K562 (cell line): ENCODE data around the gene RNF213. TPM values are rescaled to one million over a fixed set of nuclear protein-coding genes. Genes with fewer than 3 reads are reported as not detected.

ENCODE experiments used
- ATAC-seq: fragments of 200-7000 bp; cut with Tn5 transposase; 3 replicates; pipeline ENCODE4 v1.9.1; 2020; ENCODE audit warnings: moderate library complexity
- BruUV-seq: library from RNA; stranded (reverse); fragments of 400-500 nt; replicated peaks from 2 replicates; lab custom pipeline; 2021; lab: Mats Ljungman, UMichigan
- CTCF ChIA-PET: fragments of 300-600 bp; formaldehyde crosslinking; extraction: SDS; loops from one replicate; lab custom pipeline; 2021; ENCODE audit warnings: low intra/inter-chr PET ratio; lab: Yijun Ruan, JAX
- POLR2A ChIA-PET: fragments of 300-600, 350-650 bp; sonication (Branson Sonifier 250); formaldehyde crosslinking; extraction: SDS; loops from one replicate; lab custom pipeline; 2021; ENCODE audit warnings: antibody characterized with exemption, inconsistent platforms; lab: Yijun Ruan, JAX
- DNase-seq, 4 experiments: peaks; one replicate each; pipeline versions ENCODE4 v3.0.0 to v3.0.0-alpha.2; 2011 to 2018; ENCODE audit warnings: low spot score in 3 of 4, mixed read lengths in 3 of 4; ENCODE audit errors: extremely low read depth in 1 of 4
- FAIRE-seq: peaks from 2 replicates; lab custom pipeline; 2011; peaks lifted over from hg19 to GRCh38; lab: Jason Lieb, UNC
- H2AFZ ChIP-seq: 2 replicates; pipeline ENCODE4 v1.6.0; 2011; ENCODE audit warnings: low read depth, low read length, control low read depth, inconsistent platforms
- H3K27ac ChIP-seq: fragments of 200-600 bp; 3 replicates; pipeline ENCODE4 v1.8.0; 2011; ENCODE audit warnings: low read depth, mild to moderate bottlenecking, control low read depth, inconsistent platforms, low read length, moderate library complexity, mixed read lengths; ENCODE audit errors: extremely low read depth
- H3K27me3 ChIP-seq, 2 experiments: fragments of 300-600 bp in 1 of 2; 2 replicates in 1 of 2; 3 replicates in 1 of 2; pipeline versions ENCODE4 v1.6.0 to v1.8.0; 2011; ENCODE audit warnings: inconsistent platforms in 2 of 2, low read length in 2 of 2, mild to moderate bottlenecking in 1 of 2, mixed read lengths in 1 of 2, moderate library complexity in 1 of 2; ENCODE audit not compliant: control insufficient read depth in 2 of 2, insufficient read depth in 2 of 2
- H3K36me3 ChIP-seq: fragments of 300-600 bp; 3 replicates; pipeline ENCODE4 v1.8.0; 2011; ENCODE audit warnings: mild to moderate bottlenecking, low read length, inconsistent platforms; ENCODE audit not compliant: control insufficient read depth, insufficient read depth
- H3K4me1 ChIP-seq, 2 experiments: fragments of 200-600 bp in 1 of 2; replicated peaks in 1 of 2; 2 replicates in 1 of 2; 3 replicates in 1 of 2; pipeline versions ENCODE4 v1.5.1 to v1.8.0; 2011; ENCODE audit warnings: inconsistent platforms in 2 of 2, low read length in 2 of 2, mild to moderate bottlenecking in 1 of 2, mixed read lengths in 1 of 2, moderate library complexity in 1 of 2; ENCODE audit not compliant: control insufficient read depth in 2 of 2, insufficient read depth in 2 of 2
- H3K4me2 ChIP-seq: 2 replicates; pipeline ENCODE4 v1.6.1; 2011; ENCODE audit warnings: low read length, control low read depth, inconsistent platforms, mixed read lengths; ENCODE audit not compliant: insufficient read depth
- H3K4me3 ChIP-seq: fragments of 200-600 bp; sonication (generic), shearing (Covaris generic); 2 replicates; pipeline ENCODE4 v1.5.1; 2016; ENCODE audit warnings: control low read depth, inconsistent platforms
- H3K79me2 ChIP-seq: fragments of 200-600 bp; 3 replicates; pipeline ENCODE4 v1.8.0; 2011; ENCODE audit warnings: low read length, inconsistent platforms; ENCODE audit not compliant: control insufficient read depth, insufficient read depth
- H3K9ac ChIP-seq, 2 experiments: 2 replicates each; pipeline versions ENCODE4 v1.6.0 to v1.6.1; 2011; ENCODE audit warnings: low read depth in 2 of 2, low read length in 2 of 2, control low read depth in 1 of 2, inconsistent platforms in 1 of 2, mild to moderate bottlenecking in 1 of 2, mixed read lengths in 1 of 2; ENCODE audit not compliant: insufficient read depth in 1 of 2
- H3K9me1 ChIP-seq: one replicate; pipeline ENCODE4 v1.6.0; 2011; ENCODE audit warnings: inconsistent platforms, mild to moderate bottlenecking, low read length, moderate library complexity; ENCODE audit not compliant: control insufficient read depth, insufficient read depth
- H3K9me3 ChIP-seq: replicated peaks from 2 replicates; pipeline ENCODE4 v1.5.1; 2011; ENCODE audit warnings: low read depth, low read length, inconsistent platforms; ENCODE audit not compliant: control insufficient read depth, insufficient read depth
- H4K20me1 ChIP-seq: replicated peaks from 2 replicates; pipeline ENCODE4 v1.6.1; 2011; ENCODE audit warnings: low read length, inconsistent platforms, mixed read lengths; ENCODE audit not compliant: control insufficient read depth, insufficient read depth
- CBX2 ChIP-seq: fragments of 200-600 bp; sonication (generic); IDR thresholded peaks from one replicate; pipeline ENCODE4 v1.6.1; 2012; ENCODE audit warnings: mild to moderate bottlenecking, low read length, inconsistent platforms; ENCODE audit not compliant: insufficient read depth, poor library complexity, severe bottlenecking
- CHD2 ChIP-seq: IDR thresholded peaks from 2 replicates; pipeline ENCODE4 v1.6.1; 2011; ENCODE audit warnings: low read depth, low read length
- FOSL1 ChIP-seq: fragments of 200-800 bp; sonication (Bioruptor generic); conservative IDR thresholded peaks from 2 replicates; pipeline ENCODE4 v1.6.1; 2016; ENCODE audit warnings: missing genetic modification characterization, missing compliant biosample characterization
- GABPA ChIP-seq: fragments of 200-800 bp; sonication (Bioruptor generic); conservative IDR thresholded peaks from 2 replicates; pipeline ENCODE4 v1.6.1; 2016; ENCODE audit warnings: low read depth, missing genetic modification characterization, missing compliant biosample characterization
- HLTF ChIP-seq: fragments of 450-650 bp; IDR thresholded peaks from 2 replicates; pipeline ENCODE4 v1.6.1; 2016
- KDM1A ChIP-seq, 2 experiments: fragments of 450-650 bp; IDR thresholded peaks; 2 replicates each; pipeline ENCODE4 v1.6.1; 2016; ENCODE audit warnings: mild to moderate bottlenecking in 2 of 2
- NCOA6 ChIP-seq: fragments of 450-650 bp; IDR thresholded peaks from 2 replicates; pipeline ENCODE4 v1.6.1; 2017; ENCODE audit warnings: mild to moderate bottlenecking
- NELFE ChIP-seq: IDR thresholded peaks from 2 replicates; pipeline ENCODE4 v1.6.1; 2011; ENCODE audit warnings: mild to moderate bottlenecking; ENCODE audit not compliant: insufficient read depth, insufficient read length
- NRF1 ChIP-seq, 2 experiments: fragments of 450-650 bp; IDR thresholded peaks in 1 of 2; conservative IDR thresholded peaks in 1 of 2; 2 replicates each; pipeline ENCODE4 v1.6.1; 2014; ENCODE audit warnings: mild to moderate bottlenecking in 2 of 2
- NUFIP1 ChIP-seq: fragments of 450-650 bp; IDR thresholded peaks from 2 replicates; pipeline ENCODE4 v1.6.1; 2018; ENCODE audit not compliant: partially characterized antibody
- PTTG1 ChIP-seq: fragments of 450-650 bp; IDR thresholded peaks from 2 replicates; pipeline ENCODE4 v1.6.1; 2016; ENCODE audit warnings: low read depth, mild to moderate bottlenecking, missing genetic modification characterization, missing compliant biosample characterization
- SAFB ChIP-seq: fragments of 200-400 bp; formaldehyde crosslinking; IDR thresholded peaks from 2 replicates; pipeline ENCODE4 v1.6.1; 2017; ENCODE audit warnings: low read depth, low read length, borderline replicate concordance
- ZNF143 ChIP-seq: sonication (generic); formaldehyde crosslinking; IDR thresholded peaks from 2 replicates; pipeline ENCODE4 v1.9.0; 2022; ENCODE audit warnings: mild to moderate bottlenecking, missing genetic modification reagents
- ZNF717 ChIP-seq: fragments of 250-450 bp; sonication (Bioruptor Pico); IDR thresholded peaks from 2 replicates; pipeline ENCODE4 v1.5.0; 2021
- WGBS: fragments of 100-300 bp; shearing (Covaris generic); methylation state at CpG from one replicate; pipeline ENCODE4 v1.1.6; 2016; ENCODE audit warnings: low coverage, mixed read lengths; ENCODE audit not compliant: insufficient coverage; ENCODE audit errors: missing lambda C conversion rate; 5-methylcytosine and 5-hydroxymethylcytosine counted together
- in situ Hi-C: fragments of 300-500 bp; cut with MboI; formaldehyde crosslinking; loops from 4 replicates; pipeline ENCODE4 v1.15.0; 2018; ENCODE audit warnings: inconsistent platforms, mixed read lengths
- intact Hi-C: fragments of 100-400 bp; cut with micrococcal nuclease; formaldehyde crosslinking; loops from 2 replicates; pipeline ENCODE4 v1.14.2; 2022
- polyA plus RNA-seq, 8 experiments: library from polyadenylated mRNA; depleted of rRNA in 4 of 8; stranded (reverse) in 5 of 8; unstranded in 3 of 8; fragments of >200 nt; fragmentation: Nextera tagmentation in 2 of 8; fragmentation: Illumina TruSeq in 1 of 8; extraction: Ambion mirVana in 2 of 8; extraction: Trizol in 1 of 8; gene quantifications; 2 replicates each; pipeline versions ENCODE4 v1.2.1 to v1.2.3, GENCODE V29; 2011 to 2014; ENCODE audit warnings: inconsistent platforms in 1 of 8, missing spikeins in 1 of 8
- total RNA-seq, 7 experiments: library from RNA; depleted of rRNA in 6 of 7; stranded (reverse); fragments of >200 nt in 6 of 7; fragmentation: Illumina TruSeq in 2 of 7; extraction: Trizol in 2 of 7; gene quantifications; 2 replicates each; pipeline versions ENCODE4 v1.2.1 to v1.2.3, GENCODE V29; 2011 to 2021; ENCODE audit warnings: low replicate concordance in 1 of 7
- TF ChIP-seq, protein P1 (sequence below), 2 experiments: fragments of 250-450 bp in 1 of 2; fragments of 450-650 bp in 1 of 2; sonication (Bioruptor Pico) in 1 of 2; IDR thresholded peaks; 2 replicates each; pipeline versions ENCODE4 v1.6.1 to v1.8.0; 2016 to 2021; ENCODE audit warnings: mild to moderate bottlenecking in 2 of 2, moderate library complexity in 2 of 2, missing compliant biosample characterization in 1 of 2, missing genetic modification characterization in 1 of 2
- TF ChIP-seq, protein P2 (sequence below): fragments of 250-450 bp; sonication (Bioruptor Pico); IDR thresholded peaks from 2 replicates; pipeline ENCODE4 v1.8.0; 2021; ENCODE audit warnings: mild to moderate bottlenecking, moderate library complexity
- TF ChIP-seq, protein P3 (sequence below): fragments of 450-650 bp; IDR thresholded peaks from 2 replicates; pipeline ENCODE4 v1.7.1; 2018; ENCODE audit warnings: mild to moderate bottlenecking, low read depth; ENCODE audit not compliant: partially characterized antibody

Gene RNF213
- total and polyA plus RNA-seq, 9 of the 15 experiments (the other 6 are each of a cell fraction or from before 2014, with no cell fraction given): 5.3 to 33.6 (median 17.9) TPM

GRCh38 chr17:80397686-80398085 is 137.0 kb downstream of the RNF213 start:
- ChIA-PET CTCF (no interaction called here), POLR2A (no interaction called here)
- no peak overlapping the region for H3K4me3 ChIP-seq
- H3K9ac ChIP-seq: no peak overlapping the region
- H3K79me2 ChIP-seq: no peaks in the 10 kb centered on the region
- FAIRE-seq: no peak
- peaks cover 19 to 40% of the 10 kb centered on the region in 2 experiments; a peak in 4 of 5 replicates for H3K27me3 ChIP-seq
- TF ChIP-seq, protein P1, sequence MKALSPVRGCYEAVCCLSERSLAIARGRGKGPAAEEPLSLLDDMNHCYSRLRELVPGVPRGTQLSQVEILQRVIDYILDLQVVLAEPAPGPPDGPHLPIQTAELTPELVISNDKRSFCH (CRISPR knock-in tag; IDR thresholded peaks at IDR 0.05): no peak
- TF ChIP-seq, protein P1 (tag; IDR thresholded peaks at IDR 0.05): no peak
- TF ChIP-seq NUFIP1 (no peak), CHD2 (no peak), CBX2 (no peak), ZNF717 (no peak), GABPA (tag) (no peak), SAFB (no peak), FOSL1 (no peak), KDM1A (IDR thresholded peaks at IDR 0.05) (no peak), ZNF143 (CRISPR knock-in tag) (no peak), PTTG1 (tag) (no peak), NCOA6 (no peak), HLTF (no peak), NRF1 (conservative IDR thresholded peaks at IDR 0.05 in 1 of 2, IDR thresholded peaks at IDR 0.05 in 1 of 2) (no peak), NELFE (no peak)
- TF ChIP-seq, protein P2, sequence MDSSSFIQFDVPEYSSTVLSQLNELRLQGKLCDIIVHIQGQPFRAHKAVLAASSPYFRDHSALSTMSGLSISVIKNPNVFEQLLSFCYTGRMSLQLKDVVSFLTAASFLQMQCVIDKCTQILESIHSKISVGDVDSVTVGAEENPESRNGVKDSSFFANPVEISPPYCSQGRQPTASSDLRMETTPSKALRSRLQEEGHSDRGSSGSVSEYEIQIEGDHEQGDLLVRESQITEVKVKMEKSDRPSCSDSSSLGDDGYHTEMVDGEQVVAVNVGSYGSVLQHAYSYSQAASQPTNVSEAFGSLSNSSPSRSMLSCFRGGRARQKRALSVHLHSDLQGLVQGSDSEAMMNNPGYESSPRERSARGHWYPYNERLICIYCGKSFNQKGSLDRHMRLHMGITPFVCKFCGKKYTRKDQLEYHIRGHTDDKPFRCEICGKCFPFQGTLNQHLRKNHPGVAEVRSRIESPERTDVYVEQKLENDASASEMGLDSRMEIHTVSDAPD (CRISPR knock-in tag): no peak
- TF ChIP-seq, protein P3, sequence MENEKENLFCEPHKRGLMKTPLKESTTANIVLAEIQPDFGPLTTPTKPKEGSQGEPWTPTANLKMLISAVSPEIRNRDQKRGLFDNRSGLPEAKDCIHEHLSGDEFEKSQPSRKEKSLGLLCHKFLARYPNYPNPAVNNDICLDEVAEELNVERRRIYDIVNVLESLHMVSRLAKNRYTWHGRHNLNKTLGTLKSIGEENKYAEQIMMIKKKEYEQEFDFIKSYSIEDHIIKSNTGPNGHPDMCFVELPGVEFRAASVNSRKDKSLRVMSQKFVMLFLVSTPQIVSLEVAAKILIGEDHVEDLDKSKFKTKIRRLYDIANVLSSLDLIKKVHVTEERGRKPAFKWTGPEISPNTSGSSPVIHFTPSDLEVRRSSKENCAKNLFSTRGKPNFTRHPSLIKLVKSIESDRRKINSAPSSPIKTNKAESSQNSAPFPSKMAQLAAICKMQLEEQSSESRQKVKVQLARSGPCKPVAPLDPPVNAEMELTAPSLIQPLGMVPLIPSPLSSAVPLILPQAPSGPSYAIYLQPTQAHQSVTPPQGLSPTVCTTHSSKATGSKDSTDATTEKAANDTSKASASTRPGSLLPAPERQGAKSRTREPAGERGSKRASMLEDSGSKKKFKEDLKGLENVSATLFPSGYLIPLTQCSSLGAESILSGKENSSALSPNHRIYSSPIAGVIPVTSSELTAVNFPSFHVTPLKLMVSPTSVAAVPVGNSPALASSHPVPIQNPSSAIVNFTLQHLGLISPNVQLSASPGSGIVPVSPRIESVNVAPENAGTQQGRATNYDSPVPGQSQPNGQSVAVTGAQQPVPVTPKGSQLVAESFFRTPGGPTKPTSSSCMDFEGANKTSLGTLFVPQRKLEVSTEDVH: no peak
- WGBS: 27% methylated on average over 10 of the region's 10 CpGs
- no peak for ATAC-seq
- no peaks in the 10 kb centered on the region for H3K9me3 ChIP-seq
- H2AFZ ChIP-seq: no peak overlapping the region
- no TSS peak for BruUV-seq
- no peak overlapping the region for H3K27ac ChIP-seq
- no peak for DNase-seq
- H3K4me2 ChIP-seq: no peak overlapping the region
- no peaks in the 10 kb centered on the region for H4K20me1 ChIP-seq
- peaks cover 18% of the 10 kb centered on the region; the same call in 1 of the 3 replicates for H3K36me3 ChIP-seq
- intact Hi-C loops (no loop called here), in situ Hi-C loops (no loop called here)
- no peaks in the 10 kb centered on the region for H3K4me1 ChIP-seq
- no peaks in the 10 kb centered on the region for H3K9me1 ChIP-seq
